ENCODE measurements around the gene TADA1. TPM values are rescaled to one million over a fixed set of nuclear protein-coding genes. Genes with fewer than 3 reads are reported as not detected.

TADA1 gene
- total RNA-seq, 2 experiments from 2014 or later, result 14.3 to 15.7 TPM

GRCh38 chr1:166918088-166918955 lies 42.3 kb upstream of the TADA1 start:
- no peaks in the 10 kb centered on the region for H3K9me3 Mint-ChIP-seq
- ChIA-PET CTCF (interaction anchor here (1.8 to 24.9 kb wide), 2 partner anchors 8 to 140 kb away, joined by 8 to 863 read pairs; no protein-coding TSS in a partner anchor), POLR2A (no interaction called here)
- peaks cover 37% of the 10 kb centered on the region for H3K27me3 Mint-ChIP-seq
- H3K27ac Mint-ChIP-seq, result no peak overlapping the region
- peaks cover 7% of the 10 kb centered on the region for H3K36me3 Mint-ChIP-seq (ENCODE audit: low read depth)
- peaks cover 2% of the 10 kb centered on the region for H3K4me1 Mint-ChIP-seq (ENCODE audit: low read depth)
- ATAC-seq (no peak), DNase-seq (no peak)
- H3K4me3 Mint-ChIP-seq, result no peak overlapping the region
- TF ChIP-seq CTCF (IDR thresholded peaks at IDR 0.05), result no peak
- intact Hi-C loops (cut with micrococcal nuclease), result no loop called here

DNA sequence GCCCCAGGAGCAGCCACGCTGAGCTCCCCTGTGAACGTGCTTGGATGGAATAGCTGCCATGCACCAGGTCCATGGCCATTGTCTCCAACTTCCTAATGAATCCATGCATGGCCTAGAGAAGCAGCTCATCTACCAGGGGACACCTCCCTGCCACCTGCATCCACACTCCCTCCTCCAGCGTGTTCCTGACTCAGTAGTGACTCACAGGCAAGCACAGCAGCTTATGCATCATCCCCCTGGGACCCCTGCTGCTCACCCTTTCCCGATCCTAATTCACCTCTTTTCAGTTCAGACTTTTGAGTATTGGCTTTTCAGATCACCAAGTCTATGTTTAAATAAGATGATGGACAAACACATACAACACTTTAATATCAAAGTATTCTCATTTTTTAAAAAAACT lies 39.9 kb upstream of the TADA1 start:
- Mint-ChIP-seq H3K9me3 (peaks cover 3% of the 10 kb centered on the region), H3K27me3 (peaks cover 23% of the 10 kb centered on the region), H3K4me3 (no peak overlapping the region), H3K4me1 (ENCODE audit: low read depth) (peaks cover 4% of the 10 kb centered on the region), H3K36me3 (ENCODE audit: low read depth) (peaks cover 4% of the 10 kb centered on the region), H3K27ac (no peak overlapping the region)
- CTCF ChIA-PET, result interaction anchor here (24.9 kb wide), 1 partner anchor 142 kb away, joined by 863 read pairs; no protein-coding TSS in a partner anchor
- intact Hi-C loops (cut with micrococcal nuclease), result no loop called here
- no peak for ATAC-seq
- POLR2A ChIA-PET, result interaction anchor here (0.6 kb wide), 1 partner anchor 28 kb away, joined by 3 read pairs; no protein-coding TSS in a partner anchor
- no peak for TF ChIP-seq CTCF (IDR thresholded peaks at IDR 0.05)
- DNase-seq, result no peak

- Mint-ChIP-seq H3K36me3 (ENCODE audit: low read depth) (peaks cover 4% of the 10 kb centered on the region), H3K4me1 (ENCODE audit: low read depth) (peaks cover 8% of the 10 kb centered on the region), H3K27ac (no peak overlapping the region), H3K27me3 (peaks cover 18% of the 10 kb centered on the region), H3K9me3 (peaks cover 3% of the 10 kb centered on the region), H3K4me3 (no peak overlapping the region)
- intact Hi-C loops (cut with micrococcal nuclease), result no loop called here
- TF ChIP-seq CTCF (IDR thresholded peaks at IDR 0.05), result no peak
- DNase-seq (no peak), ATAC-seq (no peak)
- CTCF ChIA-PET, result interaction anchor here (0.6 to 24.9 kb wide), 2 partner anchors 8 to 143 kb away, joined by 3 to 863 read pairs; no protein-coding TSS in a partner anchor
- POLR2A ChIA-PET, result no interaction called here
These were observed 39.0 kb upstream of the TADA1 start for GRCh38 chr1:166915042-166915441.

- DNase-seq (no peak), ATAC-seq (no peak)
- TF ChIP-seq CTCF (IDR thresholded peaks at IDR 0.05), result no peak
- Mint-ChIP-seq H3K36me3 (ENCODE audit: low read depth) (peaks cover 4% of the 10 kb centered on the region), H3K27ac (no peak overlapping the region), H3K9me3 (peaks cover 3% of the 10 kb centered on the region), H3K27me3 (peaks cover 9% of the 10 kb centered on the region), H3K4me3 (no peak overlapping the region), H3K4me1 (ENCODE audit: low read depth) (peaks cover 8% of the 10 kb centered on the region)
- intact Hi-C loops (cut with micrococcal nuclease), result loop anchor here (5.0 kb wide), 1 partner anchor 63 kb away; the partner anchor contains the start of gene ILDR2
- ChIA-PET CTCF (interaction anchor here (24.9 kb wide), 1 partner anchor 144 kb away, joined by 863 read pairs; no protein-coding TSS in a partner anchor), POLR2A (no interaction called here)
These were observed 38.0 kb upstream of the TADA1 start for GRCh38 chr1:166914111-166914510.

DNA sequence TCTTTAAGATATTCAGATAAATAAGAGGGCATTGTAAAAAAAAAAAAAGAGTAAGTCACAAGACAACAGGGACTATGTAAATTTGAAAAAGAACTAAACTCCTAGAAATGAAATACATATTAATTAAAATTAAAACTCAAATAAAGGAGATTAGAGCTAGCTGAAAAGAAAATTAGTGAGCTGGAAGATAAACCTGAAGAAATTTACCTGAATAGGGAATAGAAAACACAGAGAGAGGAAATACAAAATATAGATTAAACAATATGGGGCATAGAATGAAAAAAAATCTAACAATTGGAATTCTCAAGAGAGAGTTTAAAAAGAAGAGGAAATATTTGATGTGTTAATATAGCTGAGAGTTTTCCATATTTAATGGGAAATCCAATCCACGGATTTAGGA lies 35.6 kb upstream of the TADA1 start:
- ChIA-PET POLR2A (interaction anchor here (1.7 kb wide), 1 partner anchor 146 kb away, joined by 3 read pairs; no protein-coding TSS in a partner anchor), CTCF (interaction anchor here (1.0 to 24.9 kb wide), 5 partner anchors 17 to 309 kb away, joined by 3 to 863 read pairs (median 11); no protein-coding TSS in a partner anchor)
- intact Hi-C loops (cut with micrococcal nuclease), result loop anchor here (5.0 kb wide), 1 partner anchor 66 kb away; the partner anchor contains the start of gene ILDR2
- H3K27ac Mint-ChIP-seq, result no peak overlapping the region
- TF ChIP-seq CTCF (IDR thresholded peaks at IDR 0.05), result no peak
- no peak overlapping the region for H3K4me3 Mint-ChIP-seq
- ATAC-seq (no peak), DNase-seq (no peak)
- H3K4me1 Mint-ChIP-seq (ENCODE audit: low read depth), result peaks cover 8% of the 10 kb centered on the region
- peaks cover 3% of the 10 kb centered on the region for H3K9me3 Mint-ChIP-seq
- no peaks in the 10 kb centered on the region for H3K36me3 Mint-ChIP-seq (ENCODE audit: low read depth)
- peaks cover 4% of the 10 kb centered on the region for H3K27me3 Mint-ChIP-seq

Measured in activated CD8-positive, alpha-beta T cell treated with anti-CD3 and anti-CD28 coated beads for 36 hours (primary cell).